ENCODE data around the gene ITGA4.

Gene ITGA4

DNA sequence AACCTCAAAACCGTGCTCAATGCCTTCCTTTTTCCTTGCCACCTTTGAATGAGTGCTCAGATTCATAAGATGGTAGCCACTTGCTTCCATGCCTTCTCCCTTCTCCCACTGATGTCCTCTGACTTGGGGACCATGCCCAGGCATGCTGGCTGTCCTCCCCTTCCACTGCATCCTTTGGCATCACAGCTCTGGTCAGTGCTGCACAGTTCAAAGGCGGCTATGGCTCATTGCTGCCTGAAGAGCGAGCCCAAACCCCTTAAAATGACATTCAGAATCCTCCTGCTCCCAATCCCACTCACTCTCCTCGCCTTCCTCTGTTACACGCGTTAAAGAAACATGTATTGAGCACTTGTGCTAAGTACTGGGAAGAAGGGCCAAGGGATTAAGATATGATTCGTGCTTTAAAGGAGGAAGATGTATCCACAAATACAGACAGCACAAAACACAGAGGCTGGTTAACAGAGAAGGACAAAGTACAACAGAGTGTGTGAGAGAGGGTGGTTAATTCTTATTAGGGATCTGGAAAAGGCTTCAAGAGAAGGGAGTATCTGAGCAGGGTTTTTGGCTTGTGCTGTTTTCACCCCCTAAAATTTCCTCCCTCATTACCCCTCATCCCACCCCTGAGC, 118.0 kb downstream of the ITGA4 start:
- DNase-seq (ENCODE audit: low read depth): no peak

- DNase-seq (ENCODE audit: low read depth): no peak
These were observed 118.5 kb downstream of the ITGA4 start for GRCh38 chr2:181575650-181576025.

DNA sequence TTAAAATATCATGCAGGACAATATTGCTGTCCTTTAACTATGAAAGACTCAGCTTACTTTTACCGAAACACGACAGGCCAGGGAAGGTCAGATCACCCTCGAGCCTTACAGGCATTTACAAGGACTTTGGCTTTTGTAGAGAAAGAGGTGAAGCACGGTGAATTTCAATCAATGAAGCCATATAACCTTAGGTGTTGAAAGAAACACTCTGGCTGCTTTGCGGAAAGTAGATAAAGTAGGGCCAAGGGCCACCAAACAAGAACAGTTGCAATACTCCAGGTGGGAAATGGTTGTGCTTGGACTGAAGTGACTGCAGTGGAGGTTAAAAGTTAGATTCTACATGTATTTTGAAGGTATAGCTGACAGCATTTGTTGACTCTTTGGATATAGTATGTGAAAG, 119.2 kb downstream of the ITGA4 start:
- no peak for DNase-seq (ENCODE audit: low read depth)

DNA sequence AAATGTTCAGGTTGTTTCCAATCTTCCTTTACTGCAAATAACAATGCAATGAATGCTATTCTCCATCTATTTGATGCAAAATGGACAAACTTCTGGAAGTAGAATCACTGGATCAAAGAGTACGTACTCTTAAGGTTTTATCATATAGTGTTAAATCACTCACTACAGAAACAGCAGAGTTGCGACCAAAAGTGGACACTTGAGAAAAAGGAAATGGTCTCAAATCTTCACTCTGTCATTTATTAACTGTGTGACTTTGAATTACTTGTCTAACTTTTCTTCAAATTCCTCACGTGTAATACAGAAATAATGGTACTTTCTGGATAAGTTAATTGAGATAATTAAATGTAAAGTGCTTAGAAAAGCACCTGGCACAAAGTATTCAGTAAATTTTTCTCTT, 121.6 kb downstream of the ITGA4 start:
- DNase-seq (ENCODE audit: low read depth): no peak

DNA sequence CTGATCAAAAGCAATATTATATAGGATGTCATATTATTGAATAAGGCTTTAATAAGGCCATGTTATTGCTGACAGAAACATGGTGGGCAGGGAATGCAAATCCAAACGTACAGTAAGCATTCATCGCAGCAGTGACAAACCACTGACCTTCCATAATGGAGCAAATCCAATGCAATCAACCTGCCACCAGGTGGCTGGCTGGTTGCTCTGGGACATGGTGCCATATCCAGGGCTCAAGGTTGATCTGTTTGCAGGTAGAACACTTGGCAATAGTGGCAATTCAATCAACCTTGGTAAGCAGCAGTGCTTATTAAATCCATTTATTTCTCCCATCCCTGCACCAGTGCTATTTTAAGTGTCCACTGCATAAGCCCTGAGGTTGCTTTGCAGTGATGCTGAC, 124.3 kb downstream of the ITGA4 start:
- no peak for DNase-seq (ENCODE audit: low read depth)

GRCh38 chr2:181585732-181586131, 128.5 kb downstream of the ITGA4 start:
- no peak for DNase-seq (ENCODE audit: low read depth)
